ENCODE measurements around the gene KLHL21. TPM values are rescaled to one million over a fixed set of nuclear protein-coding genes. Genes with fewer than 3 reads are reported as not detected.

Gene KLHL21
- total and polyA plus RNA-seq, 9 of the 15 experiments (the other 6 are each of a cell fraction or from before 2014, with no cell fraction given): 2.1 to 42.1 (median 17.5) TPM

GRCh38 chr1:6584126-6585080 lies 18.3 kb downstream of the KLHL21 start:
- H3K79me2 ChIP-seq (ENCODE audit: control insufficient read depth, insufficient read depth, low read length): peaks cover 45% of the 10 kb centered on the region
- in situ Hi-C loops (cut with MboI) (no loop called here), intact Hi-C loops (cut with micrococcal nuclease) (no loop called here)
- H3K4me3 ChIP-seq: no peak overlapping the region
- no peaks in the 10 kb centered on the region for H3K27me3 ChIP-seq (ENCODE audit: control insufficient read depth in 2 of 2, insufficient read depth in 2 of 2, low read length in 2 of 2)
- FAIRE-seq: peak; percentile 79
- POLR2A ChIA-PET: interaction anchor here (1.1 to 13.4 kb wide), 2 partner anchors 9 to 16 kb away, joined by 5 to 221 read pairs; partner anchors contain the start of gene KLHL21
- peak in 1 of 4 experiments; percentile 56 for DNase-seq (ENCODE audit: extremely low read depth in 1 of 4, low spot score in 3 of 4)
- no peaks in the 10 kb centered on the region for H3K9me3 ChIP-seq (replicated peaks; ENCODE audit: control insufficient read depth, insufficient read depth, low read depth, low read length)
- peaks cover 33% of the 10 kb centered on the region for H4K20me1 ChIP-seq (replicated peaks; ENCODE audit: control insufficient read depth, insufficient read depth, low read length)
- H3K9me1 ChIP-seq (ENCODE audit: control insufficient read depth, insufficient read depth, low read length): peaks cover 19% of the 10 kb centered on the region
- peaks cover 59% of the 10 kb centered on the region; the same call in 2 of the 3 replicates for H3K36me3 ChIP-seq (ENCODE audit: control insufficient read depth, insufficient read depth, low read length)
- no TSS peak for BruUV-seq (replicated peaks)
- peaks cover 37 to 80% of the 10 kb centered on the region in 2 experiments for H3K4me1 ChIP-seq (replicated peaks in 1 of 2; ENCODE audit: control insufficient read depth in 2 of 2, insufficient read depth in 2 of 2, low read length in 2 of 2)
- H3K9ac ChIP-seq (ENCODE audit: insufficient read depth in 1 of 2, low read depth in 2 of 2, low read length in 2 of 2): peak overlapping the region in 1 of 2 experiments; percentile 11; a peak in 2 of 4 replicates
- peak overlapping the region; percentile 48 for H3K4me2 ChIP-seq (ENCODE audit: insufficient read depth, low read length)
- H3K27ac ChIP-seq (ENCODE audit: extremely low read depth, low read depth, low read length): peak overlapping the region; percentile 13; the same call in 1 of the 3 replicates
- no peak for ATAC-seq
- H2AFZ ChIP-seq (ENCODE audit: low read depth, low read length): no peak overlapping the region
- WGBS (ENCODE audit: insufficient coverage, low coverage, missing lambda C conversion rate): 54% methylated on average over 21 of the region's 21 CpGs
- CTCF ChIA-PET (ENCODE audit: low intra/inter-chr PET ratio): no interaction called here
- TF ChIP-seq SRSF9 (IDR thresholded peaks at IDR 0.05; ENCODE audit: borderline replicate concordance, low read depth, low read length): no peak
- peak; percentile 39; the same call in 1 of the 2 replicates for TF ChIP-seq ATF7 (IDR thresholded peaks at IDR 0.05)
- TF ChIP-seq CBX5 (IDR thresholded peaks at IDR 0.05; ENCODE audit: borderline replicate concordance, low read depth): no peak
- TF ChIP-seq ZNF140 (CRISPR knock-in tag; IDR thresholded peaks at IDR 0.05): no peak
- TF ChIP-seq, protein P1, sequence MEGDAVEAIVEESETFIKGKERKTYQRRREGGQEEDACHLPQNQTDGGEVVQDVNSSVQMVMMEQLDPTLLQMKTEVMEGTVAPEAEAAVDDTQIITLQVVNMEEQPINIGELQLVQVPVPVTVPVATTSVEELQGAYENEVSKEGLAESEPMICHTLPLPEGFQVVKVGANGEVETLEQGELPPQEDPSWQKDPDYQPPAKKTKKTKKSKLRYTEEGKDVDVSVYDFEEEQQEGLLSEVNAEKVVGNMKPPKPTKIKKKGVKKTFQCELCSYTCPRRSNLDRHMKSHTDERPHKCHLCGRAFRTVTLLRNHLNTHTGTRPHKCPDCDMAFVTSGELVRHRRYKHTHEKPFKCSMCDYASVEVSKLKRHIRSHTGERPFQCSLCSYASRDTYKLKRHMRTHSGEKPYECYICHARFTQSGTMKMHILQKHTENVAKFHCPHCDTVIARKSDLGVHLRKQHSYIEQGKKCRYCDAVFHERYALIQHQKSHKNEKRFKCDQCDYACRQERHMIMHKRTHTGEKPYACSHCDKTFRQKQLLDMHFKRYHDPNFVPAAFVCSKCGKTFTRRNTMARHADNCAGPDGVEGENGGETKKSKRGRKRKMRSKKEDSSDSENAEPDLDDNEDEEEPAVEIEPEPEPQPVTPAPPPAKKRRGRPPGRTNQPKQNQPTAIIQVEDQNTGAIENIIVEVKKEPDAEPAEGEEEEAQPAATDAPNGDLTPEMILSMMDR (IDR thresholded peaks at IDR 0.05 in 2 of 3, conservative IDR thresholded peaks at IDR 0.05 in 1 of 3; ENCODE audit: insufficient read depth in 2 of 3, low read depth in 1 of 3, low read length in 3 of 3): peak in 1 of 3 experiments; percentile 15; a peak in 1 of 6 replicates
- 0 out of 2 replicates have a peak, but pooled peaks have one; percentile 30 for TF ChIP-seq CBFA2T2 (conservative IDR thresholded peaks at IDR 0.05)
- TF ChIP-seq HINFP (tag; conservative IDR thresholded peaks at IDR 0.05; ENCODE audit: low read depth): no peak
- TF ChIP-seq, protein P2, sequence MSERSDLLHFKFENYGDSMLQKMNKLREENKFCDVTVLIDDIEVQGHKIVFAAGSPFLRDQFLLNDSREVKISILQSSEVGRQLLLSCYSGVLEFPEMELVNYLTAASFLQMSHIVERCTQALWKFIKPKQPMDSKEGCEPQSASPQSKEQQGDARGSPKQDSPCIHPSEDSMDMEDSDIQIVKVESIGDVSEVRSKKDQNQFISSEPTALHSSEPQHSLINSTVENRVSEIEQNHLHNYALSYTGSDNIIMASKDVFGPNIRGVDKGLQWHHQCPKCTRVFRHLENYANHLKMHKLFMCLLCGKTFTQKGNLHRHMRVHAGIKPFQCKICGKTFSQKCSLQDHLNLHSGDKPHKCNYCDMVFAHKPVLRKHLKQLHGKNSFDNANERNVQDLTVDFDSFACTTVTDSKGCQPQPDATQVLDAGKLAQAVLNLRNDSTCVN (CRISPR knock-in tag; IDR thresholded peaks at IDR 0.05): 0 out of 2 replicates have a peak, but pooled peaks have one; percentile 14
- TF ChIP-seq CTBP1 (IDR thresholded peaks at IDR 0.05; ENCODE audit: borderline replicate concordance): 0 out of 2 replicates have a peak, but pooled peaks have one; percentile 51
- no peak for TF ChIP-seq THRAP3 (IDR thresholded peaks at IDR 0.05; ENCODE audit: borderline replicate concordance)
- TF ChIP-seq TAF15 (IDR thresholded peaks at IDR 0.05; ENCODE audit: low read depth, low read length): no peak
- TF ChIP-seq GABPB1 (CRISPR knock-in tag; IDR thresholded peaks at IDR 0.05): peak; percentile 7; the same call in 1 of the 2 replicates
- TF ChIP-seq SNRNP70 (optimal IDR thresholded peaks at IDR 0.05; ENCODE audit: low read depth, low read length): no peak
